AG04450 (cell line): Measurements from ENCODE around the gene CORO7. TPM values are rescaled to one million over a fixed set of nuclear protein-coding genes. Genes with fewer than 3 reads are reported as not detected.
A peak's percentile ranks its signal among the peaks of the same experiment; 100 is the strongest.

Source experiments
- CTCF ChIA-PET: fragments of 300-600, 350-600 bp; formaldehyde crosslinking; extraction: SDS; loops from one replicate; lab custom pipeline; 2022; ENCODE audit warnings: antibody characterized with exemption, inconsistent platforms; lab: Charles Lee
- POLR2A ChIA-PET: fragments of 350-600 bp; formaldehyde crosslinking; extraction: SDS; loops from one replicate; lab custom pipeline; 2021; ENCODE audit warnings: antibody characterized with exemption, inconsistent platforms; lab: Yijun Ruan, JAX
- DNase-seq: peaks from one replicate; pipeline ENCODE4 v3.0.0-alpha.2; 2011; ENCODE audit warnings: low read depth, low spot score
- H3K27ac ChIP-seq: one replicate; pipeline ENCODE4 v1.5.1; 2012; ENCODE audit warnings: low read depth, low read length, control low read depth
- H3K27me3 ChIP-seq: one replicate; pipeline ENCODE4 v1.6.0; 2012; ENCODE audit warnings: low read length; ENCODE audit not compliant: control insufficient read depth, insufficient read depth
- H3K4me3 ChIP-seq: 2 replicates; pipeline ENCODE4 v1.5.1; 2011; ENCODE audit warnings: mild to moderate bottlenecking, low read depth, low read length, control low read depth
- H3K9me3 ChIP-seq: 2 replicates; pipeline ENCODE4 v1.5.1; 2012; ENCODE audit warnings: low read length; ENCODE audit not compliant: control insufficient read depth, insufficient read depth
- polyA plus RNA-seq: library from polyadenylated mRNA; depleted of rRNA; stranded (reverse); fragments of >200 nt; gene quantifications from 2 replicates; pipeline ENCODE4 v1.2.3, GENCODE V29; 2011
- TF ChIP-seq, protein P1 (sequence below): IDR thresholded peaks from 2 replicates; pipeline ENCODE4 v1.5.1; 2011; ENCODE audit warnings: low read depth, low read length, control low read depth, inconsistent platforms

The CORO7 gene
- polyA plus RNA-seq, 1 experiment = 7.0 TPM

GRCh38 chr16:4373356-4373908, 43.0 kb downstream of the CORO7 start:
- no peak for DNase-seq
- ChIA-PET POLR2A (interaction anchor here (0.5 to 4.3 kb wide), 16 partner anchors 8 to 332 kb away, joined by 3 to 34 read pairs (median 5); partner anchors contain the start of genes PAM16 and TFAP4), CTCF (interaction anchor here (0.9 to 9.1 kb wide), 3 partner anchors 14 to 85 kb away, joined by 3 to 55 read pairs (median 5); no protein-coding TSS in a partner anchor)
- H3K27me3 ChIP-seq = no peaks in the 10 kb centered on the region
- no peaks in the 10 kb centered on the region; the same call in 1 of the 2 replicates for H3K9me3 ChIP-seq
- H3K27ac ChIP-seq = peak overlapping the region; percentile 96
- TF ChIP-seq, protein P1, sequence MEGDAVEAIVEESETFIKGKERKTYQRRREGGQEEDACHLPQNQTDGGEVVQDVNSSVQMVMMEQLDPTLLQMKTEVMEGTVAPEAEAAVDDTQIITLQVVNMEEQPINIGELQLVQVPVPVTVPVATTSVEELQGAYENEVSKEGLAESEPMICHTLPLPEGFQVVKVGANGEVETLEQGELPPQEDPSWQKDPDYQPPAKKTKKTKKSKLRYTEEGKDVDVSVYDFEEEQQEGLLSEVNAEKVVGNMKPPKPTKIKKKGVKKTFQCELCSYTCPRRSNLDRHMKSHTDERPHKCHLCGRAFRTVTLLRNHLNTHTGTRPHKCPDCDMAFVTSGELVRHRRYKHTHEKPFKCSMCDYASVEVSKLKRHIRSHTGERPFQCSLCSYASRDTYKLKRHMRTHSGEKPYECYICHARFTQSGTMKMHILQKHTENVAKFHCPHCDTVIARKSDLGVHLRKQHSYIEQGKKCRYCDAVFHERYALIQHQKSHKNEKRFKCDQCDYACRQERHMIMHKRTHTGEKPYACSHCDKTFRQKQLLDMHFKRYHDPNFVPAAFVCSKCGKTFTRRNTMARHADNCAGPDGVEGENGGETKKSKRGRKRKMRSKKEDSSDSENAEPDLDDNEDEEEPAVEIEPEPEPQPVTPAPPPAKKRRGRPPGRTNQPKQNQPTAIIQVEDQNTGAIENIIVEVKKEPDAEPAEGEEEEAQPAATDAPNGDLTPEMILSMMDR = no peak
- peak overlapping the region; percentile 97 for H3K4me3 ChIP-seq

- ChIA-PET POLR2A (interaction anchor here (0.5 to 4.3 kb wide), 17 partner anchors 8 to 359 kb away, joined by 3 to 34 read pairs (median 4); partner anchors contain the start of genes PAM16 and TFAP4), CTCF (interaction anchor here (1.4 to 9.1 kb wide), 2 partner anchors 13 to 30 kb away, joined by 5 to 55 read pairs; no protein-coding TSS in a partner anchor)
- TF ChIP-seq, protein P1 = no peak
- no peak for DNase-seq
- H3K4me3 ChIP-seq = peak overlapping the region; percentile 97
- H3K27me3 ChIP-seq = no peaks in the 10 kb centered on the region
- peak overlapping the region; percentile 96 for H3K27ac ChIP-seq
- no peaks in the 10 kb centered on the region; the same call in 1 of the 2 replicates for H3K9me3 ChIP-seq
These were observed 43.6 kb downstream of the CORO7 start for GRCh38 chr16:4372578-4373355.

DNA sequence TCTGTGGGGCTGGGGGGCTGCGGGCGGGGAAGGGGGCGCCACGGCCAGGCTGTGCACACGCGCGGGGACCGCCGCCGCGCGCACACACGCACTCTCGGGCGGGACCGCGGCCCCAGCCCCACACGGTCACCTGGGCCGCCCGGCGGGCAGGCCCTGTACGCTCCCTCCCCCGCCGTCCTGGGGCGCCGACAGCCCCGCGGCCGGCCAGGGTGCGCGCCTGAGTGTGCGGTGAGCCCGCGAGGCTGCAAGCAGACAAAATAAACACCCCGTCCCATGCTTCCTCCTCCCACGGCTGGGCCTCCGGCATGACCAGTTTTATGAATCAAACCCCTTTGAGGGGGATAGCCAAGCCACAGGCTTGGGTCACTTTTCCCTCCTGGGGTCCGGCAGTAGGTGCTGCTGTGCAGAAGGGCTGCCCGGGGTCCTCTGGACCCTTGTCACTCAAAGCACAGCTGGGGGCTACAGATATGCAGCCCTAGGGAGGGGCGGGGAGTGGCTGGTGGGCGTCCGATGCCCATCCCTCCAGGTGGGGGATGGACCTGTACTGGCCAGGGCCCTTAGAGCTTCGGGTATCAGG, 44.3 kb downstream of the CORO7 start:
- Histone ChIP-seq H3K4me3 (peak overlapping the region; percentile 97), H3K9me3 (no peaks in the 10 kb centered on the region; the same call in 1 of the 2 replicates), H3K27me3 (no peaks in the 10 kb centered on the region), H3K27ac (peak overlapping the region; percentile 96)
- ChIA-PET CTCF (interaction anchor here (9.1 kb wide), 1 partner anchor 31 kb away, joined by 55 read pairs; no protein-coding TSS in a partner anchor), POLR2A (interaction anchor here (0.7 to 2.5 kb wide), 4 partner anchors 14 to 39 kb away, joined by 3 to 24 read pairs (median 6); partner anchors contain the start of gene PAM16)
- TF ChIP-seq, protein P1 = no peak
- DNase-seq = no peak

DNA sequence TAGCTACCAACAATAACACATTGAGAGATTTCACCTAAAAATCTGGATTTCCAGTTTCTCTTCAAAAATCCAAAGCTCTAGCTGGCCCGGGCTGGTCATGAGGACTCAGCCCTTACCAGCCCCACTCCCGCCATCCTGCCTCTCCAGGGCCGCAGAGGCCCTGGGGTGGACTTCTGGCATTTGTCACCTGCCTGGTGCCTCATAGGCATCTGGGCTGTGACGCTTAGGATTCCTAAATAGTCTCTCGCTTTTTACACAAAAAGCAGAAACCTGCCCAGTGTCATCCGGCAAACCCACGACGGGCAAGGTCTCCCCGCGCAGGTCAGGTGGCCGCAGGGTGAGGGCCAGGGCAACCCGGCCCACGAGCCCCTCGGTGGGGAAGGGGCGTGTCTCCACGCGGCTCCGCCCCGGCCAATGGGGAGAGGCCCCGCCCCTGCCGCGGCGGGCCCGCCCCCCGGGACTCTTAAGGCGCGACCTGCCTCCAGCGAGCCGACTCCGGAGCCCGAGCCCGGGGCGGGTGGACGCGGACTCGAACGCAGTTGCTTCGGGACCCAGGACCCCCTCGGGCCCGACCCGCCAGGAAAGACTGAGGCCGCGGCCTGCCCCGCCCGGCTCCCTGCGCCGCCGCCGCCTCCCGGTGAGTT, 44.9 kb downstream of the CORO7 start, which contains the start of gene VASN:
Gene VASN (plus strand): TSS at position 492 of the 644 bp plus-strand sequence. CDS start 9,030 bp downstream, outside the sequence.
- POLR2A ChIA-PET = interaction anchor here (0.6 to 2.8 kb wide), 9 partner anchors 15 to 46 kb away, joined by 3 to 8 read pairs (median 4); partner anchors contain the start of gene PAM16
- H3K27ac ChIP-seq = peak within 1 kb of the TSS; percentile 96
- no peak for DNase-seq

More for the DNA sequence above, 44.9 kb downstream of the CORO7 start, which contains the start of gene VASN:
- Histone ChIP-seq H3K4me3 (peak within 1 kb of the TSS; percentile 97), H3K9me3 (no peaks in the 10 kb centered on the region; the same call in 1 of the 2 replicates), H3K27me3 (no peaks in the 10 kb centered on the region)
- TF ChIP-seq, protein P1 = no peak
- CTCF ChIA-PET = interaction anchor here (1.2 to 8.3 kb wide), 3 partner anchors 12 to 118 kb away, joined by 3 to 78 read pairs (median 10); no protein-coding TSS in a partner anchor
